HG03354 (cell line): ENCODE measurements around the gene FAAP100.
"Not testable (repeated sequence)": the region's sequence is repeated elsewhere in the genome, so short reads cannot be mapped to it uniquely, and the experiment has no call there.

ENCODE experiments used
- ATAC-seq: cut with Tn5 transposase; IDR thresholded peaks from one replicate; pipeline ENCODE4 v1.9.1; 2021; ENCODE audit warnings: mild to moderate bottlenecking; ENCODE audit not compliant: unreplicated experiment, poor library complexity, severe bottlenecking

Gene FAAP100

GRCh38 chr17:81541123-81541522, 11.0 kb downstream of the FAAP100 start:
- ATAC-seq = no peak

- ATAC-seq = no peak
Measured at GRCh38 chr17:81540676-81541027, 11.5 kb downstream of the FAAP100 start.

GRCh38 chr17:81539961-81540675, 12.0 kb downstream of the FAAP100 start:
- ATAC-seq = no peak

GRCh38 chr17:81539571-81539900, 12.6 kb downstream of the FAAP100 start:
- no peak for ATAC-seq

- ATAC-seq = no peak
Measured at GRCh38 chr17:81538651-81539570, 13.2 kb downstream of the FAAP100 start.

- ATAC-seq = no peak
Measured at GRCh38 chr17:81537856-81538555, 14.1 kb downstream of the FAAP100 start.

- ATAC-seq = no peak
Measured at GRCh38 chr17:81537343-81537855, 14.8 kb downstream of the FAAP100 start.

GRCh38 chr17:81536299-81537290, 15.6 kb downstream of the FAAP100 start:
- no peak for ATAC-seq

GRCh38 chr17:81535480-81536298, 16.5 kb downstream of the FAAP100 start:
- ATAC-seq = no peak

GRCh38 chr17:81535007-81535328, 17.2 kb downstream of the FAAP100 start:
- ATAC-seq = no peak

- ATAC-seq = no peak
Measured at GRCh38 chr17:81534157-81535006, 17.8 kb downstream of the FAAP100 start.

GRCh38 chr17:81533339-81534141, 18.6 kb downstream of the FAAP100 start:
- ATAC-seq = no peak

GRCh38 chr17:81532490-81533287, 19.5 kb downstream of the FAAP100 start:
- ATAC-seq = no peak

GRCh38 chr17:81531998-81532404, 20.2 kb downstream of the FAAP100 start:
- ATAC-seq = not testable (repeated sequence)

GRCh38 chr17:81531013-81531412, 21.1 kb downstream of the FAAP100 start:
- ATAC-seq = not testable (repeated sequence)

- ATAC-seq = no peak
Measured at GRCh38 chr17:81529437-81529803, 22.7 kb downstream of the FAAP100 start.
